ENCODE data around the gene PCDHB12.
"Not testable (repeated sequence)": the region's sequence is repeated elsewhere in the genome, so short reads cannot be mapped to it uniquely, and the experiment has no call there.

Gene PCDHB12

GRCh38 chr5:141208478-141208877 is at the start of gene PCDHB12:
PCDHB12 (plus strand) TSS chr5:141208719; CDS start chr5:141208908, 189 bp downstream.
- no peak for DNase-seq (ENCODE audit: low read depth)

- DNase-seq (ENCODE audit: low read depth): no peak
Observed at GRCh38 chr5:141172381-141173204, 35.9 kb upstream of the PCDHB12 start, which contains the start of gene PCDHB7. PCDHB7 (plus strand) TSS chr5:141172644; CDS start chr5:141172836, 192 bp downstream.

GRCh38 chr5:141174291-141175104 is 34.0 kb upstream of the PCDHB12 start:
- DNase-seq (ENCODE audit: low read depth): not testable (repeated sequence)

DNA sequence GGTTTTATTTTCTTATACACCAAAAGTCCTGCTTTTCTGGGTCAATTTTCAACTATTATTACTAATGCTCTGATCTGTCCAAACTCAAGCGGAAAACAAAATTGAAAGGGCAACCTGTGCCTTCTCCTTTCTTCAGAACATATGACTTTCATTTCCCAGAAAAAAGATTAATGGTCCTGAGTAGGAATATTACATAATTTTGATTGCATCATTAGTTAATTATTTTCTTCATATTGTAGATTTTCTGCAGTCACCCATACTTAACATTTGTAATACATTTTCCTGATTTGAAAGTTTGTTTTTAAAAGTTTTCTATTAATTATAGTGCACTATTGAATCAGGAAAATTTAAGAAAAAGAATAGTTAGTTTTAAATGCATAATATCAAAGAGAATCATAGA is 32.6 kb upstream of the PCDHB12 start:
- DNase-seq (ENCODE audit: low read depth): no peak

DNA sequence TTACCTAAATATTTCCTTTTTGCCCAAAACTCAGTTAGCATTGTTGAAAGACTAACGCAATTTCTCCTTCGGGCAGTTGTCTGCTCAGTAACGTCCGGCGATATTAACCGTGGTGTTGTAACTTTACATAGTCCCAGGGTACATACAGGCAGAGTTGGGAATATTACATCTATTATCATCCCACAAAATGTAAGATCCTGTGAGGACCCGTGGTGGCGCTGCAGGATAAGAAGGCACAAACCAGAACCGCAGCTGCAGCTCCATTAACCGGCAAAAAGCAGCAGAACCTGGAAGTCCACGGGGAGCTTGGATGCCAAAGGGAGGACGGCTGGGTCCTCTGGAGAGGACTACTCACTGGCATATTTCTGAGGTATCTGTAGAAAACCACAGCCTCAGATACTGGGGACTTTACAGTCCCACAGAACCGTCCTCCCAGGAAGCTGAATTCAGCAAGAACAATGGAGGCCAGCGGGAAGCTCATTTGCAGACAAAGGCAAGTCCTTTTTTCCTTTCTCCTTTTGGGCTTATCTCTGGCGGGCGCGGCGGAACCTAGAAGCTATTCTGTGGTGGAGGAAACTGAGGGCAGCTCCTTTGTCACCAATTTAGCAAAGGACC is 30.8 kb upstream of the PCDHB12 start, which contains the start of gene PCDHB8:
TSS of gene PCDHB8 (plus strand) at position 214 of the 615 bp plus-strand sequence. CDS start at position 459, 245 bp downstream.
- not testable (repeated sequence) for DNase-seq (ENCODE audit: low read depth)

DNA sequence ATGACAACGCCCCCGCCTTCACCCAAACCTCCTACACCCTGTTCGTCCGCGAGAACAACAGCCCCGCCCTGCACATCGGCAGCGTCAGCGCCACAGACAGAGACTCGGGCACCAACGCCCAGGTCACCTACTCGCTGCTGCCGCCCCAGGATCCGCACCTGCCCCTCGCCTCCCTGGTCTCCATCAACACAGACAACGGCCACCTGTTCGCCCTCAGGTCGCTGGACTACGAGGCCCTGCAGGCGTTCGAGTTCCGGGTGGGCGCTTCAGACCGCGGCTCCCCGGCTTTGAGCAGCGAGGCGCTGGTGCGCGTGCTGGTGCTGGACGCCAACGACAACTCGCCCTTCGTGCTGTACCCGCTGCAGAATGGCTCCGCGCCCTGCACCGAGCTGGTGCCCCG is 29.1 kb upstream of the PCDHB12 start:
- not testable (repeated sequence) for DNase-seq (ENCODE audit: low read depth)

- not testable (repeated sequence) for DNase-seq (ENCODE audit: low read depth)
Observed at GRCh38 chr5:141179876-141180275, 28.6 kb upstream of the PCDHB12 start.

DNA sequence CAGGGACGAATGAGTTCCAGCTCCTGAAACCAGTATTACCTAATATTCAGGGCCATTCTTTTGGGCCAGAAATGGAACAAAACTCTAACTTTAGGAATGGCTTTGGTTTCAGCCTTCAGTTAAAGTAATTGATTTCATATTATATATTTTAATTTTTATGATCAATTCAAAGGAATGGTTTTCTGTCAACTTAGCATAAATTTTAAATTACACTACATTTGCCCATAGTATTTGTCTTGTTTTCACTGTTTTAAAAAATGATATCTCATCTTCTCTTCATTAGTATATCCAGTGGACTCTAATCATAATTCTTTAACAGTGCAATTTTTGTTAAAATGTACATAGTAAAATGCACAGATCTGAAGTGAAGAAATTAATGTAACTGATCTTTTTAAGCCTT is 28.2 kb upstream of the PCDHB12 start:
- no peak for DNase-seq (ENCODE audit: low read depth)

GRCh38 chr5:141182248-141182647 is 26.3 kb upstream of the PCDHB12 start, which contains the start of gene PCDHB16:
PCDHB16 (plus strand) TSS chr5:141182387; CDS start chr5:141182560, 173 bp downstream.
- no peak for DNase-seq (ENCODE audit: low read depth)

- DNase-seq (ENCODE audit: low read depth): not testable (repeated sequence)
Observed at GRCh38 chr5:141184117-141184855, 24.2 kb upstream of the PCDHB12 start.

DNA sequence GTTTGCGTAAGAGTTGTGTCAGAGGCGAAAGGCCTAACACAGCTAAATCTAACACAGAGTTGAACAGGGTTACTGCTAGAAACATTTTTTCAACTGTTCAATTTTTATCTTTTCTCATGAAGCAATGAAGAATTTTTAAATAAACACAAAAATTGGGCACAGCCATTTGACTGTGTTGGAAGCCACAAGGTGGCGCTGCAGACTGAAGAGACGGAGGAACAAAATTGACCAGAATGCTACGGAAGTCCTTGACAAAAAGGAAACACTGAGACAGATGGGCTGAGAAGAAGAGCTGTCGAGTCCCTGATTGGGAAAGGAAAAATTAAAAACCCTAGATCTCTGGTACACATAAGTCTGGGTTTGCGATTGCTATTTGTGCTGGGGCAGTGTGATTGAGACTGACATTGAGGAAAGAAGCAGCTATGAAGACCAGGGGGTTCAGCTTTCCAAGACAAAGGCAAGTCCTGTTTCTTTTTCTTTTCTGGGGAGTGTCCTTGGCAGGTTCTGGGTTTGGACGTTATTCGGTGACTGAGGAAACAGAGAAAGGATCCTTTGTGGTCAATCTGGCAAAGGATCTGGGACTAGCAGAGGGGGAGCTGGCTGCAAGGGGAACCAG is 21.5 kb upstream of the PCDHB12 start, which contains the start of gene PCDHB9:
TSS of gene PCDHB9 (plus strand) at position 265 of the 616 bp plus-strand sequence. CDS start at position 423, 158 bp downstream.
- no peak for DNase-seq (ENCODE audit: low read depth)

GRCh38 chr5:141188682-141189081 is 19.8 kb upstream of the PCDHB12 start:
- DNase-seq (ENCODE audit: low read depth): not testable (repeated sequence)

DNA sequence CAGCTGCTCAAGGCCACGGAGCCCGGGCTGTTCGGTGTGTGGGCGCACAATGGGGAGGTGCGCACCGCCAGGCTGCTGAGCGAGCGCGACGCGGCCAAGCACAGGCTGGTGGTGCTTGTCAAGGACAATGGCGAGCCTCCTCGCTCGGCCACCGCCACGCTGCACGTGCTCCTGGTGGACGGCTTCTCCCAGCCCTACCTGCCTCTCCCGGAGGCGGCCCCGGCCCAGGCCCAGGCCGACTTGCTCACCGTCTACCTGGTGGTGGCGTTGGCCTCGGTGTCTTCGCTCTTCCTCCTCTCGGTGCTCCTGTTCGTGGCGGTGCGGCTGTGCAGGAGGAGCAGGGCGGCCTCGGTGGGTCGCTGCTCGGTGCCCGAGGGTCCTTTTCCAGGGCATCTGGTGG is 19.4 kb upstream of the PCDHB12 start:
- not testable (repeated sequence) for DNase-seq (ENCODE audit: low read depth)

- DNase-seq (ENCODE audit: low read depth): no peak
Observed at GRCh38 chr5:141192110-141192725, 16.3 kb upstream of the PCDHB12 start, which contains the start of gene PCDHB10. PCDHB10 (plus strand) TSS chr5:141192353; CDS start chr5:141192553, 200 bp downstream.

GRCh38 chr5:141194332-141194731 is 14.2 kb upstream of the PCDHB12 start:
- DNase-seq (ENCODE audit: low read depth): not testable (repeated sequence)

DNA sequence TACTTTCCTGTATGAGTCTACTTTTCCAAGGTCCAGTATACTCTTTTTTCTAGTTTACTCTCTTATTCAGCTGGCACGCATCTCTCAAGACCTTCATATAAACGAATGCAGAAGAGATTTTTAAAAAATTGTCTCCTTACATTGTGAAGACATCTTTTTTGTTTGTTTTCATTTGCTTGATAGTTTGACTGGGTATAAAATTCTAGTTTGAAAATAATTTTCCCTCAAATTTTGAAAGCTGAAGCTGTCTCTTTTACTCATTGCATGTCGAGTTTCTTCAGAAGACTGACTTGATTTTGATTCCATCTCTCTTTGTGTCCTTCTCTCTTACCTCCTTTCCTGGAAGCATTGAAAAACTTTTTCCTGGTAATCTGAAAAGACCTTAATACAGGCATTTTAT is 12.2 kb upstream of the PCDHB12 start:
- no peak for DNase-seq (ENCODE audit: low read depth)

GRCh38 chr5:141199359-141200235 is 8.9 kb upstream of the PCDHB12 start, which contains the start of gene PCDHB11:
PCDHB11 (plus strand) TSS chr5:141199627; CDS start chr5:141199775, 148 bp downstream.
- DNase-seq (ENCODE audit: low read depth): no peak

GRCh38 chr5:141201126-141201525 is 7.4 kb upstream of the PCDHB12 start:
- DNase-seq (ENCODE audit: low read depth): not testable (repeated sequence)

GRCh38 chr5:141201646-141202045 is 6.9 kb upstream of the PCDHB12 start:
- not testable (repeated sequence) for DNase-seq (ENCODE audit: low read depth)
